Measurements from ENCODE around the gene HDAC1. TPM values are rescaled to one million over a fixed set of nuclear protein-coding genes. Genes with fewer than 3 reads are reported as not detected.
A peak's percentile ranks its signal among the peaks of the same experiment; 100 is the strongest.

HDAC1 gene
- total and polyA plus RNA-seq, 2 experiments from 2014 or later: 76.9 to 96.8 TPM

- no peaks in the 10 kb centered on the region for H3K27me3 ChIP-seq
- no peak overlapping the region for H3K27ac ChIP-seq
- no peak overlapping the region for H3K4me3 ChIP-seq
- no peaks in the 10 kb centered on the region for H3K9me3 ChIP-seq (ENCODE audit: low read depth)
- no peak for TF ChIP-seq CTCF (IDR thresholded peaks at IDR 0.05; ENCODE audit: low read depth, low read length)
- H3K4me1 ChIP-seq (ENCODE audit: low read depth): peaks cover 2% of the 10 kb centered on the region
- DNase-seq (ENCODE audit: low read depth in 1 of 2, low spot score in 1 of 2): no peak
- no peaks in the 10 kb centered on the region for H3K36me3 ChIP-seq
These were observed 50.1 kb downstream of the HDAC1 start for GRCh38 chr1:32341971-32342370.

GRCh38 chr1:32342704-32343103, 50.8 kb downstream of the HDAC1 start:
- H3K36me3 ChIP-seq: no peaks in the 10 kb centered on the region
- TF ChIP-seq CTCF (IDR thresholded peaks at IDR 0.05; ENCODE audit: low read depth, low read length): no peak
- H3K9me3 ChIP-seq (ENCODE audit: low read depth): no peaks in the 10 kb centered on the region
- no peak for DNase-seq (ENCODE audit: low read depth in 1 of 2, low spot score in 1 of 2)
- H3K4me1 ChIP-seq (ENCODE audit: low read depth): peaks cover 2% of the 10 kb centered on the region
- no peaks in the 10 kb centered on the region for H3K27me3 ChIP-seq
- H3K4me3 ChIP-seq: no peak overlapping the region
- H3K27ac ChIP-seq: no peak overlapping the region

- H3K27ac ChIP-seq: peak overlapping the region; percentile 55
- peak; percentile 33 to 86 for DNase-seq (ENCODE audit: low read depth in 1 of 2, low spot score in 1 of 2)
- H3K4me1 ChIP-seq (ENCODE audit: low read depth): peaks cover 2% of the 10 kb centered on the region
- H3K36me3 ChIP-seq: no peaks in the 10 kb centered on the region
- no peak for TF ChIP-seq CTCF (IDR thresholded peaks at IDR 0.05; ENCODE audit: low read depth, low read length)
- H3K27me3 ChIP-seq: no peaks in the 10 kb centered on the region
- H3K4me3 ChIP-seq: no peak overlapping the region
- no peaks in the 10 kb centered on the region for H3K9me3 ChIP-seq (ENCODE audit: low read depth)
These were observed 53.5 kb downstream of the HDAC1 start for GRCh38 chr1:32345289-32345827.

- Histone ChIP-seq H3K4me3 (no peak overlapping the region), H3K4me1 (ENCODE audit: low read depth) (peaks cover 2% of the 10 kb centered on the region), H3K27ac (no peak overlapping the region), H3K36me3 (no peaks in the 10 kb centered on the region), H3K27me3 (no peaks in the 10 kb centered on the region), H3K9me3 (ENCODE audit: low read depth) (no peaks in the 10 kb centered on the region)
- DNase-seq (ENCODE audit: low read depth in 1 of 2, low spot score in 1 of 2): no peak
- TF ChIP-seq CTCF (IDR thresholded peaks at IDR 0.05; ENCODE audit: low read depth, low read length): no peak
These were observed 54.8 kb downstream of the HDAC1 start for GRCh38 chr1:32346532-32347157.

- Histone ChIP-seq H3K27me3 (no peaks in the 10 kb centered on the region), H3K4me1 (ENCODE audit: low read depth) (peaks cover 23% of the 10 kb centered on the region), H3K27ac (no peak overlapping the region), H3K4me3 (no peak overlapping the region), H3K9me3 (ENCODE audit: low read depth) (no peaks in the 10 kb centered on the region), H3K36me3 (no peaks in the 10 kb centered on the region)
- TF ChIP-seq CTCF (IDR thresholded peaks at IDR 0.05; ENCODE audit: low read depth, low read length): no peak
- peak in 1 of 2 donors; percentile 94 for DNase-seq (ENCODE audit: low read depth in 1 of 2, low spot score in 1 of 2)
These were observed 57.4 kb downstream of the HDAC1 start for GRCh38 chr1:32349211-32349708.

All from cardiac muscle cell (in vitro differentiated cells and primary cell).